ENCODE measurements around the gene PRKCH. TPM values are rescaled to one million over a fixed set of nuclear protein-coding genes. Genes with fewer than 3 reads are reported as not detected.

The PRKCH gene
- total RNA-seq, 1 experiment from 2014 or later = 170 TPM

- Histone ChIP-seq H2AFZ (ENCODE audit: low read length) (peak overlapping the region; percentile 2), H3K79me2 (ENCODE audit: low read length) (peaks cover 16% of the 10 kb centered on the region), H3K9me2 (replicated peaks; ENCODE audit: low read length) (no peaks in the 10 kb centered on the region), H3K27me3 (ENCODE audit: low read length) (no peaks in the 10 kb centered on the region), H3K9me3 (ENCODE audit: low read length) (no peaks in the 10 kb centered on the region), H3K27ac (ENCODE audit: low read length) (peak overlapping the region; percentile 96), H3K36me3 (ENCODE audit: low read depth, low read length) (no peaks in the 10 kb centered on the region), H3K9ac (ENCODE audit: low read length) (peak overlapping the region; percentile 49), H3K4me1 (ENCODE audit: insufficient read depth, low read length) (peaks cover 87% of the 10 kb centered on the region), H3F3A (ENCODE audit: low read length, unreplicated experiment) (peaks cover 8% of the 10 kb centered on the region), H4K20me1 (ENCODE audit: low read length) (no peaks in the 10 kb centered on the region), H3K4me2 (ENCODE audit: low read length) (peak overlapping the region; percentile 54), H3K4me3 (ENCODE audit: low read length) (peak overlapping the region; percentile 9; the same call in 1 of the 2 replicates)
- TF ChIP-seq EZH2phosphoT487 (IDR thresholded peaks at IDR 0.05; ENCODE audit: borderline replicate concordance, low read length) (no peak), CTCF (conservative IDR thresholded peaks at IDR 0.05; ENCODE audit: low read depth, low read length) (no peak), EZH2 (IDR thresholded peaks at IDR 0.05; ENCODE audit: low read length, unreplicated experiment) (no peak)
- DNase-seq = peak; percentile 95
- intact Hi-C loops (cut with micrococcal nuclease) = loop anchor here (10.0 kb wide), 1 partner anchor 435 kb away; no protein-coding TSS in a partner anchor
- POLR2A ChIA-PET (ENCODE audit: unreplicated experiment) = no interaction called here
- no peak for ATAC-seq
- CTCF ChIA-PET = no interaction called here
- BruUV-seq (replicated peaks) = no TSS peak
These were observed 248.6 kb downstream of the PRKCH start for GRCh38 chr14:61569812-61570548.

DNA sequence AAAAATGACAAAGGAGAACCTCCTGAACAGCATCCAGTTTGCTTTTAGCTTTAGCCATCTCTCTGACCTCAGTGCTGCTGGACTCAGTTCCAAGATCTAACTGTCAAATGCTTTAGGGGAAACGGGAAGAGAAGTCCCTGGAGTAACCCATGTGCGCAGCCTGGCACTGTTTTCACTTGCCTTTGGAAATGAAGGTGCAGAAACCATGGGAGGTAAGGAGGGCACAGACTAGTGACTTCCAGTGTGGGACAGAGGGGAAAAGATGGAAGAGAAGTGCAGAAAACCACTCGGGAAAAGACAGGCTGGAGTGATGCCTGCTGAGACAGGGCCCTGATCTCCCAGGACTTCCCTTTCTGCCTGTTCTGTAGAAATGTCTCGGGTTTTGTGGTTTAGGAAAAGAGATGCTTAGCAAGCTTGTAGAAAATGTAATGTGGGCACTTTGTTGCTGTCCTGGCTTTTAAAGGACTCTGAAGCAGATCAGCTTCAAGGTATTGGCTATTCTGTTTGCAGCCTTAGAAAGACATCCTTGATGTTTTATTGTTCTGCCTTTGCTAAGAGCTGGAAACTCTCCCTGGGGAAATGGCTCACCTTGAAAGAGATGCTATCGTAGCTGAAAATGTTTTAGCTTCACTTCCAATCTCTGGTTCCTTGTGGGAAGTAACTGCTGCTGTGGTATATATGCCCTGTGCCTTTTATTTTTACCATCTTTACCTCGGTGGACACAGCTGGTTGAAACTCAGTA lies 249.3 kb downstream of the PRKCH start:
- H2AFZ ChIP-seq (ENCODE audit: low read length) = peak overlapping the region; percentile 2
- peaks cover under 1% of the 10 kb centered on the region for H3F3A ChIP-seq (ENCODE audit: low read length, unreplicated experiment)
- ChIA-PET POLR2A (ENCODE audit: unreplicated experiment) (no interaction called here), CTCF (no interaction called here)
- peaks cover 87% of the 10 kb centered on the region for H3K4me1 ChIP-seq (ENCODE audit: insufficient read depth, low read length)
- peaks cover 16% of the 10 kb centered on the region for H3K79me2 ChIP-seq (ENCODE audit: low read length)
- peak overlapping the region; percentile 54 for H3K4me2 ChIP-seq (ENCODE audit: low read length)
- peak overlapping the region; percentile 9; the same call in 1 of the 2 replicates for H3K4me3 ChIP-seq (ENCODE audit: low read length)
- no peaks in the 10 kb centered on the region for H3K9me2 ChIP-seq (replicated peaks; ENCODE audit: low read length)
- H3K27me3 ChIP-seq (ENCODE audit: low read length) = no peaks in the 10 kb centered on the region
- no TSS peak for BruUV-seq (replicated peaks)
- no peak for TF ChIP-seq EZH2phosphoT487 (IDR thresholded peaks at IDR 0.05; ENCODE audit: borderline replicate concordance, low read length)
- no peak for TF ChIP-seq EZH2 (IDR thresholded peaks at IDR 0.05; ENCODE audit: low read length, unreplicated experiment)
- no peak for TF ChIP-seq CTCF (conservative IDR thresholded peaks at IDR 0.05; ENCODE audit: low read depth, low read length)
- H3K27ac ChIP-seq (ENCODE audit: low read length) = peak overlapping the region; percentile 96
- intact Hi-C loops (cut with micrococcal nuclease) = no loop called here
- H3K9me3 ChIP-seq (ENCODE audit: low read length) = no peaks in the 10 kb centered on the region
- no peak for ATAC-seq
- H3K36me3 ChIP-seq (ENCODE audit: low read depth, low read length) = no peaks in the 10 kb centered on the region
- peak overlapping the region; percentile 49 for H3K9ac ChIP-seq (ENCODE audit: low read length)
- no peaks in the 10 kb centered on the region for H4K20me1 ChIP-seq (ENCODE audit: low read length)
- no peak for DNase-seq
